ENCODE data around the gene EME2.

DNA sequence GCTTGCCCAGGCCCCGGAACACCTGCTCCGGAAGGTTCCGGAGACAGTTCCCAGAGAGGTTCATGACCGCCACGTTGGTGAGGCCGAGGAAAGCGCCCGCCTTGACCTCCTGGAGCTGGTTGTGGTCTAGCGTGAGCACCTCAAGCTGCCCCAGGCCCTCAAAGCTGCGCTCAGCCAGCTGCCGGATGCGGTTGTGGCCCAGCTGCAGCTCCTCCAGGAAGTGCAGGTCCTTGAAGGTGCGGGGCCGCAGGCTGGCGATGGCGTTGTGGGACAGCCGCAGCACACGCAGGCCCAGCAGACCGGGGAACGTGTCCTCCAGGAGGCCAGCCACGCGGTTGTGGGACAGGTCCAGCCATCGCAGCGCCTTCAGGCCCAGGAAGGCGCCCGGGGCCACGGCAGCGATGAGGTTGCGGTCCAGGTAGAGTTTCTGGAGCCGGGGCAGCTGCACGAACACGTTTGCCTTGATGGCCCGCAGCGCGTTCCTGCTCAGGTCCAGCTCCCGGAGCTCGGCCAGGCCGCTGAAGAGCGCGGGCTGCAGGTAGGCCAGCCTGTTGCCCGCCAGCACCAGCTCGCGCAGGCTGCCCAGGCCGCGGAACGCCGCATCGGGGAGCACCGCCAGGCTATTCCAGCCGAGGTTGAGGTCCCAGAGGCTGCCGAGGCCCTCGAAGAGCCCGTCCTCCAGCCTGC is 18.8 kb downstream of the EME2 start:
- TF ChIP-seq, protein P1, sequence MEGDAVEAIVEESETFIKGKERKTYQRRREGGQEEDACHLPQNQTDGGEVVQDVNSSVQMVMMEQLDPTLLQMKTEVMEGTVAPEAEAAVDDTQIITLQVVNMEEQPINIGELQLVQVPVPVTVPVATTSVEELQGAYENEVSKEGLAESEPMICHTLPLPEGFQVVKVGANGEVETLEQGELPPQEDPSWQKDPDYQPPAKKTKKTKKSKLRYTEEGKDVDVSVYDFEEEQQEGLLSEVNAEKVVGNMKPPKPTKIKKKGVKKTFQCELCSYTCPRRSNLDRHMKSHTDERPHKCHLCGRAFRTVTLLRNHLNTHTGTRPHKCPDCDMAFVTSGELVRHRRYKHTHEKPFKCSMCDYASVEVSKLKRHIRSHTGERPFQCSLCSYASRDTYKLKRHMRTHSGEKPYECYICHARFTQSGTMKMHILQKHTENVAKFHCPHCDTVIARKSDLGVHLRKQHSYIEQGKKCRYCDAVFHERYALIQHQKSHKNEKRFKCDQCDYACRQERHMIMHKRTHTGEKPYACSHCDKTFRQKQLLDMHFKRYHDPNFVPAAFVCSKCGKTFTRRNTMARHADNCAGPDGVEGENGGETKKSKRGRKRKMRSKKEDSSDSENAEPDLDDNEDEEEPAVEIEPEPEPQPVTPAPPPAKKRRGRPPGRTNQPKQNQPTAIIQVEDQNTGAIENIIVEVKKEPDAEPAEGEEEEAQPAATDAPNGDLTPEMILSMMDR (conservative IDR thresholded peaks at IDR 0.05 in 1 of 2, IDR thresholded peaks at IDR 0.05 in 1 of 2; ENCODE audit: low read depth in 1 of 2, low read length in 2 of 2) = no peak
- TF ChIP-seq EZH2 (IDR thresholded peaks at IDR 0.05; ENCODE audit: low read length, missing control alignments) = no peak
